ENCODE data around the gene XIRP2. TPM values are rescaled to one million over a fixed set of nuclear protein-coding genes. Genes with fewer than 3 reads are reported as not detected.
"Not testable (repeated sequence)": the region's sequence is repeated elsewhere in the genome, so short reads cannot be mapped to it uniquely, and the experiment has no call there.

The XIRP2 gene
- total RNA-seq, 1 experiment from 2014 or later = not detected

DNA sequence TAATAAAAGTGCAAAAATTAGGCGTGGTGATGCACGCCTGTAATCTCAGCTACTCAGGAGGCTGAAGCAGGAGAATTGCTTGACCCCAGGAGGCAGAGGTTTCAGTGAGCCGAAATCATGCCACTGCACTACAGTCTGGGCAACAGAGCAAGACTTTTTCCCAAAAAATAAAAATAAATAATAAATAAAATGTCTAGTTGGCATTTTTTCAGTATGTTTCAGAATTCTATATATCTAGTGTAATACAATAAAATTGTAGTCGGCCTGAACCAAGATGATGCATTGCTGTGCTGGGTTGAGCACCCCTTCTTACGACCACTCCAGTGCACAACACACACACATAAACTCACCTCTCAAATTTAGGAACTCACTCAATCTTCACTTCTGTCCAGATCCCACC lies 108.2 kb downstream of the XIRP2 start:
- Histone ChIP-seq H3K27me3 (no peaks in the 10 kb centered on the region), H3K4me3 (no peak overlapping the region), H3K36me3 (no peaks in the 10 kb centered on the region), H3K9me3 (no peaks in the 10 kb centered on the region; the same call in 1 of the 2 replicates)
- DNase-seq = no peak

DNA sequence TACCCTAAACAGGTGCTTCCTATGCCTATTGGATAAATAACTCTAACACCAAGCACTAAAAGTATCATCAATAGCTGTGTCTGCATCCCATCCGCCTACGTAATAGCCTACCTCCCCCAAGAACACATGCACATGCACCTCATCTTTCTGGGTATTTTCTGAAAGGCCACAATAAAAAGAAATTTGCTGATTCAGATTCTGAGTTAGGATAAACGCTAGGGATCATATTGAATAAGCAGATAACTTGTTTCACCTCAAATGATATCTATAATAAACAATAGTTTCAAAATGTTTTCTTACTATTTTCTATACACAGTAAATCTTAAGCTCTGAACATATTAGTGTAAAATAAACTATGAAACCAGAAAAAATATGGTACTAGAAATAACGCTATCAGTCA lies 112.9 kb downstream of the XIRP2 start:
- no peaks in the 10 kb centered on the region for H3K27me3 ChIP-seq
- H3K36me3 ChIP-seq = no peaks in the 10 kb centered on the region
- H3K9me3 ChIP-seq = no peaks in the 10 kb centered on the region
- H3K4me3 ChIP-seq = no peak overlapping the region
- DNase-seq = no peak

DNA sequence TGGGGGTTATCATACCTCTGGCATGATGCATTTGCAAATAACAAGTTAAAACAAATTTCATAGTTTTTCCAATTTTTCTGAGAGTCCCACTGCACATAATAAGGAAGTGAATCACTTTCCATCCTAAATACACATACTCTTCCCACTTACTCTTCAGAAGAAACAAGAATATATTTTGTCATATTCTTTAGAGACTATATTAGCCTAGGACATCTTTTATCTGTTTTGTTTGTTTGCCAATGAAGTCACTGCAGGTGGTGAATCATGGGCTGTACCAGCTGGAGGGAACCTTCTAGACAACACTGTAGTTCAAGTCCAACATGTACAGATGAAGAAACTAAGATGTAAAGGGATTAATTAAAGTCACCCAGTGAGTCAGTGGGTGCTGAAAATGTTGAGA lies 116.8 kb downstream of the XIRP2 start:
- no peak for DNase-seq
- Histone ChIP-seq H3K27me3 (no peaks in the 10 kb centered on the region), H3K4me3 (no peak overlapping the region), H3K9me3 (no peaks in the 10 kb centered on the region), H3K36me3 (no peaks in the 10 kb centered on the region)

DNA sequence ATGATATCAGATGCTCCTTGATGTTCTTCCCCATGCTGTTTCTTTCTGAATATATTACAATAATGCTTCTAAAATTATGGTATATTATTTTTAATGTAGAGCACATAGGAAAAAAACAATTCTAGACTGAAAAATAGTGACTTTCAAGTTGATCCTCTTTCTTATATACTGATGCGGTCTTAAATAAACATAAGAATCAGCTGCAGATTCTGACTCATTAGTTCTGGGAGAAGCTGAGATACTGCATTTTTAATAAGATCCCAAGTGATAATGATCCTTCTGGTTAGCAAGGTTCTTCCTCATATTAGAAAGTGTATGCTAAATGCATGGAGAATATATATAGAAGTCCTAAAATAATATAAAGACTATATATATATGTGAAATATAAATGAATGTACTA lies 124.9 kb downstream of the XIRP2 start:
- Histone ChIP-seq H3K4me3 (no peak overlapping the region), H3K27me3 (no peaks in the 10 kb centered on the region), H3K36me3 (no peaks in the 10 kb centered on the region), H3K9me3 (no peaks in the 10 kb centered on the region; the same call in 1 of the 2 replicates)
- DNase-seq = no peak

DNA sequence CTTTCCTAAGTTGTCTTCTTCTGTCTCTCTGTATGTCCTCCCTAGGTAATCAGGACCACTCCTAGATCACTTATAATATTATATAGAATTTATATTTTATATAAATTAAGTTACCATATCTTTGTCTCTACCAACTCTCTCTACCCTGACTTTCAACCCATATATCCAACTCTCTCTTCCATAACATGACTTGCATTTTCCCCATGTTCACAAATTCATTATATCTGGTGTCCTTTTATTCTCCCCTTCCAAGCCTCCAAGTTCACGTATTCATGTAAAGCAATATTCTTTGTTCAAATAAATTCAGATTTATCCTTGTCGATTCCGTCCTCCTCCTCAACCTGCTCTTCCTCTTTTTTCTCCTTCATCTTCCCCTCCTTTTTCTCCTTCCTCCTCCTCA lies 127.5 kb downstream of the XIRP2 start:
- DNase-seq = no peak
- Histone ChIP-seq H3K9me3 (no peaks in the 10 kb centered on the region; the same call in 1 of the 2 replicates), H3K4me3 (no peak overlapping the region), H3K36me3 (no peaks in the 10 kb centered on the region), H3K27me3 (no peaks in the 10 kb centered on the region)

DNA sequence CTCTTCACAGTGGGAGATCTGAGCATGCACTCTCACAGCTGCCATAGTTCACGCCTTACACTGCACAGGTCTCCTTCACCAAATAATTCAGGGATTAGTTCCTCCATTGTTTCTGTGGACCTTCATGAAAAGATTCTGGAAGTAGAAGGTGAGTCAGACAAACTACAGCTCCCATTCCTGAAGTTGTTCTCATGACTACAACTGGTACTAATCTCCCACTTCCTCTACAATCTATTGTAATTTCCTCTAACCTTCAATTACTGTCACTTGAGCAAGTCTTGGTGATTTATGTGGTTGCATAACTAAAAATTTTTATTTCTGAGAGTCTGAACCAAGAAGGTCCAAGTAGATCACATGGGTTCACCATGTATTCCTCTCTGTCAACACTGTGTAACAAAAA lies 128.7 kb downstream of the XIRP2 start:
- Histone ChIP-seq H3K4me3 (no peak overlapping the region), H3K9me3 (no peaks in the 10 kb centered on the region; the same call in 1 of the 2 replicates), H3K36me3 (no peaks in the 10 kb centered on the region), H3K27me3 (no peaks in the 10 kb centered on the region)
- no peak for DNase-seq

DNA sequence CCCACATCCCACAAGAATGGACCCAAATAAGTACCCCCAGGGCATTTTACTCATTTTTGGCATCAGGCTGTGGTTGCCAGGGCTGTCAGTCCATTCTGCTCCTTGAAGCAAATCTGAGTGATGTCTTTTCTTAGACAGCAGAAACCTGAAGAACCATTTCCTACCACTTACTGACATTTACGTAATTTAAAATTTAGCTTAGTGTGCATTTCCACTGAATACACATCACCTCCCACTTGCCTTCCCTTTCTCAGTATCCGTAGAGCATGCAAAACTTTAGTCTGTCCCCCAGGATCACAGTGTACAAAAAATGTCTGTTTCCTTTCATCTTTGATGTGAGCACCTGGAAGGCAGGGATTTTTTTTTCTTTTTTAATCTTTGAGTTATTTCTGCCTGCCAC lies 130.3 kb downstream of the XIRP2 start:
- no peak for DNase-seq
- Histone ChIP-seq H3K4me3 (no peak overlapping the region), H3K36me3 (no peaks in the 10 kb centered on the region), H3K27me3 (no peaks in the 10 kb centered on the region), H3K9me3 (no peaks in the 10 kb centered on the region)

DNA sequence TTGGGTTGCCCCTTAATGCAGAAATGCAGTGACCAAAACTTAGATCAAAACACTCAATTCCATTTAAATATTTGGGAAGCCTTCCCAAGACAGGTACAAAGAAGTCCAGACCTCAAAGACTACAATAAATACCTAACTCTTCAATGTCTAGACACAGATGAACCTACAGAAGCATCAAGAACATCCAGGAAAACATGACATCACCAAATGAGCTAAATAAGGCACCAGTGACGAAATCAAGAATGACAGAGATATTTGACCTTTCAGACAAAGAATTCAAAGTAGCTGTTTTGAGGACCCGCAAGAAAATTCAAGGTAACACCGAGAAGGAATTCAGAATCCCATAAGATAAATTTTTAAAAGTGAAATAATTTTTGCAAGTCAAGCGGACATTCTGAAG lies 140.2 kb downstream of the XIRP2 start:
- Histone ChIP-seq H3K9me3 (no peaks in the 10 kb centered on the region; the same call in 1 of the 2 replicates), H3K27me3 (no peaks in the 10 kb centered on the region), H3K4me3 (no peak overlapping the region), H3K36me3 (no peaks in the 10 kb centered on the region)
- no peak for DNase-seq

DNA sequence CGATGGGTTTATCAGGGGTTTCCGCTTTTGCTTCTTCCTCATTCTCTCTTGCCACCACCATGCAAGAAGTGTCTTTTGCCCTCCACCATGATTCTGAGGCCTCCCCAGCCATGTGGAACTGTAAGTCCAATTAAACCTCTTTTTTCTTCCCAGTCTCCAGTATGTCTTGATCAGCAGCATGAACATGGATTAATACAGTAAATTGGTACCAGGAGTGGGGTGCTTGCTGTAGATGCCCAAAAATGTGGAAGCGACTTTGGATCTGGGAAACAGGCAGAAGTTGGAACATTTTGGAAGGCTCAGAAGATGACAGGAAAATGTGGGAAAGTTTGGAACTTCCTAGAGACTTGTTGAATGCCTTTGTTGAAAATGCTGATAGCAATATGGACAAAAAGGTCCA lies 146.7 kb downstream of the XIRP2 start:
- peaks cover 11% of the 10 kb centered on the region for H3K9me3 ChIP-seq
- not testable (repeated sequence) for H3K27me3 ChIP-seq, DNase-seq, H3K36me3 ChIP-seq, H3K4me3 ChIP-seq

DNA sequence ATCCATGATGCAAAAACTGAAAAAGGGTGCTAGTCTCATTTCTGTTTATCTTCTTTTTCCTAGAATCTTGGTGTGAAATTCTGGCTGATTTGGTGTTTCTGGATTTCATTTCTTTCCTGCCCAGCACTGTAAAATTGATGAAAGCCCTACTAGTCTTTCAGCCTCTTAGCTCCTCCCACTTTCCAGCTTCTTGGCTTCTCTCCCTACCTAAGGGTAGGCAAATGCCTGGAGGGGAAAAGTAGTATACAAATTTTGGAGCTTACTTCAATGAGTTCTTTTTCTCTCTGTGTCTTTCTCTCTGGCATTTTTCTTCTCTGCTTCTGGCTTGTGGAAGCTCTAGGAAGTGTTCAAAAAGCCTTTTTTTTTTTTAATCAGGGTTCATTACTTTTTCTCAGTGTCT lies 160.5 kb downstream of the XIRP2 start:
- H3K9me3 ChIP-seq = no peaks in the 10 kb centered on the region; the same call in 1 of the 2 replicates
- DNase-seq = no peak
- H3K36me3 ChIP-seq = no peaks in the 10 kb centered on the region
- no peaks in the 10 kb centered on the region for H3K27me3 ChIP-seq
- no peak overlapping the region for H3K4me3 ChIP-seq

DNA sequence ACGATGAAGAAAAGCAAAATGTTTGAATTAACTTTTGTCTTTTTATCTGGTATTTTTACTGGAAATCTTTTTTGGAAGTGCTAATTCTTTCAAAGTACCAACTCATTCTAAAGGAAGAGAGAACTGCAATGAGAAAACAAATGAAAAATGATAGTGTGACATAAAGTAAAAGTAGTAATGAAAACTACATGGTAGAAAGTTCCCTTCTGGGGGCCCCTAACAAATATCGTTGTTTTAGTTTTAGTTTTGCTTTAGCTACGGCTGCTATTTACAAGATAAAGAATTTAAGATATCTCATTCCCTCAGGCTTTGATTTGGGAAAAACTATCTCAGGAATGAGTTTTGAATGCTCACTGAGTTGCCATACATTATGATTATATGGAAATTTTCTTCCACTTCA lies 161.4 kb downstream of the XIRP2 start:
- no peaks in the 10 kb centered on the region for H3K27me3 ChIP-seq
- H3K36me3 ChIP-seq = no peaks in the 10 kb centered on the region
- no peaks in the 10 kb centered on the region; the same call in 1 of the 2 replicates for H3K9me3 ChIP-seq
- no peak overlapping the region for H3K4me3 ChIP-seq
- DNase-seq = no peak

DNA sequence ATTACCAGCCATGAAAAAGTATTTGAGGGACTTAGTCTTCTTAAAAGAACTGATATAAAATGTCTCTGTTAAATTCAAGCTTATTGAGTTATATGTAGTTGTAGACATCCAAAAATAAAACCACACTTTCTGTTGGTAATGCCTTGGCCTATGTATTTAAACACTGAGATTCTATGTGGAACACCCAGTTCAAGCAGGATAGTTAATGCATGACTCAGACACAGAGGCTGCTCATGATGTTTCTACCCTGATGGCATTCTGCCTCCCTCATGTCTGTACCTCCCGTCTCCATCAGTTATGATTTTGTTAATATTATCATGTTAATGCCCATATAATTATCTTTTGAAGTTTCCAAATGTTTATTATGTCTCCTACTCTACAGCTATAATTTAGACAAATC lies 164.5 kb downstream of the XIRP2 start:
- peak; percentile 11 for DNase-seq
- H3K27me3 ChIP-seq = no peaks in the 10 kb centered on the region
- no peaks in the 10 kb centered on the region for H3K9me3 ChIP-seq
- no peaks in the 10 kb centered on the region for H3K36me3 ChIP-seq
- no peak overlapping the region for H3K4me3 ChIP-seq

DNA sequence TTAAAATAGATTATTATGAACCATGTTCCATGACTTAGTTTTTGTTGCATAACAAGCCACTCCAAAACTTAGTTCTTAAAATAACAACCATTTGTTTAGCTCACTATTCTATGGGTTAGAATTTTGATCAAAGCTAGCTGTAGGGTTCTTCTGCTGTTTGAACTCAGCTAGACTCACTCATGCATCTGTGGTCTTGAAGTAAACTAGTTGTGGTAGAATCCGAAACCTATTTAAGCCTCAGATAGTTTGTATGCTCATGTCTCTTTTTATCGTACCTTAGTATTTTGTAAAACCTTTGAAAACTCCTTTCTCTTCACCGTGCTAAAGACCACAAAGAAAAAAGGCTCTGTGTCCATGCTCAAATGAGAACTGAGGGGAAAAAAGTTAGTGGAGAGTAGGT lies 166.6 kb downstream of the XIRP2 start:
- no peaks in the 10 kb centered on the region for H3K9me3 ChIP-seq
- H3K27me3 ChIP-seq = no peaks in the 10 kb centered on the region
- no peak for DNase-seq
- H3K4me3 ChIP-seq = no peak overlapping the region
- H3K36me3 ChIP-seq = no peaks in the 10 kb centered on the region

DNA sequence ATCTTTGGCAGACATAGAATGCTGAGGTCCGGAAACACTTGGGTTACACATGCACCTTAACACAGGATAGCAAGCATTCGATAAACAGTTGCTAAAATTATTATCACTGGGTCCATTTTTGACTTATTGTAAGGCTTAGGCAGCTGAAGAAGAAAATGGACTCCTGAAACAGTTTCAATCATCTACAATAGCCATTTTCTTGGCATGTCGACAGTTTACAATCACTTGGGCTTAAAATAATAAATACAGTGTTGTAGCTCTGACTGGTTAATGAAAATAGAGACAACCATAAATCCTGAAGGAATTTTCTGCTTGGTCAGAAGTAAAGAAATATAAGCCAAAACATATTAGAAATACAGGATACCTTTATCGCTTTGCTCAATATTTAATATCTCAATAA lies 169.2 kb downstream of the XIRP2 start:
- no peaks in the 10 kb centered on the region for H3K36me3 ChIP-seq
- H3K4me3 ChIP-seq = no peak overlapping the region
- no peaks in the 10 kb centered on the region for H3K27me3 ChIP-seq
- H3K9me3 ChIP-seq = no peaks in the 10 kb centered on the region
- DNase-seq = no peak

DNA sequence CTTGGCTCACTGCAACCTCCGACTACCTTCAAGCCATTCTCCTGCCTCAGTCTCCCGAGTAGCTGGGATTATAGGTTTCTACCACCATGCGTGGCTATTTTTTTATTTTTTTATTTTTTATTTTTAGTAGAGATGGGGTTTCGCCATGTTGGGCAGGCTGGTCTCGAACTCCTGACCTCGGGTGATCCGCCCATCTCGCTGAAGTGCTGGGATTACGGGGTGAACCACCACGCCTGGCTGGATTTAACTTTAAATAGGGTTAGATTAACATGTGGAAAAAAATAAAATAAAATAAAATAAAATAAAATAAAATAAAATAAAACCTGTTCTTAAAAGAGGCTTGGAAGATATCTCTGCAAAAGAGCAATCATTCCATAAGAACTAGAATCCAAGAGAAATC lies 170.9 kb downstream of the XIRP2 start:
- no peaks in the 10 kb centered on the region for H3K27me3 ChIP-seq
- no peaks in the 10 kb centered on the region for H3K36me3 ChIP-seq
- H3K4me3 ChIP-seq = no peak overlapping the region
- DNase-seq = no peak
- no peaks in the 10 kb centered on the region for H3K9me3 ChIP-seq

DNA sequence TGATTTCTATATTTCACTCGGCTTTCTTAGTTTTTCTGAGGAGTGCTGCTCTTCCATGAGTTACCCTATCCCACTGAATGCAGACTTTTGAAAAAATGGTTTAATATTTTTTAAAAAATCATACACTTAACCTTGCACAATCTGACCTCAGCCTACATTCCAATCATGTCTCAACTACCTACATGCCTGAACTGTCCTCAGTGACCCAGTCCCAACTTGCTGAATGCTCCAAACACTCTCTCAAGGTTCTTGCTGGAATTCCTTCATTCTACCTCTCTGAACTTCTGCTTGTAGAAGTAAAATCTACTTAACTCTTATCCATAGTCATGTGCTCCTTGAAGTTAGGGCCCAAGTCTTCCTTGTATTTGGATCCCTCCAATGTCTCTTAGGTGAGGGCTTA lies 181.6 kb downstream of the XIRP2 start:
- Histone ChIP-seq H3K4me3 (no peak overlapping the region), H3K27me3 (no peaks in the 10 kb centered on the region), H3K36me3 (no peaks in the 10 kb centered on the region), H3K9me3 (no peaks in the 10 kb centered on the region)
- no peak for DNase-seq

DNA sequence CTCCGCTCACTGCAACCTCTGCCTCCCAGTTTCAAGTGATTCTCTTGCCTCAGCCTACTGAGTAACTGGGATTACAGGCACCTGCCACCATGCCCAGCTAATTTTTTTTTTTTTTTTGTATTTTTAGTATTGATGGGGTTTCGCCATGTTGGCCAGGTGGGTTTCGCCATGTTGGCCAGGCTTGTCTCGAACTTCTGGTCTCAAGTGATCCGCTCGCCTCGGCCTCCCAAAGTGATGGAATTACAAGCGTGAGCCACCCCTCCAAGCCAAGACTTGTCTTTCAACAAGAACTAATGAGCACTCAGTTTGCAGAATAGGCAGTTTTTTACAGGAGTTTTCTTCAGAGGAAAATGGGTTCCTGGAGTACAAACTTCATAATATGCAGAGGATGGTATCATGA lies 187.4 kb downstream of the XIRP2 start:
- not testable (repeated sequence) for H3K27me3 ChIP-seq, H3K4me3 ChIP-seq, H3K9me3 ChIP-seq, H3K36me3 ChIP-seq, DNase-seq

DNA sequence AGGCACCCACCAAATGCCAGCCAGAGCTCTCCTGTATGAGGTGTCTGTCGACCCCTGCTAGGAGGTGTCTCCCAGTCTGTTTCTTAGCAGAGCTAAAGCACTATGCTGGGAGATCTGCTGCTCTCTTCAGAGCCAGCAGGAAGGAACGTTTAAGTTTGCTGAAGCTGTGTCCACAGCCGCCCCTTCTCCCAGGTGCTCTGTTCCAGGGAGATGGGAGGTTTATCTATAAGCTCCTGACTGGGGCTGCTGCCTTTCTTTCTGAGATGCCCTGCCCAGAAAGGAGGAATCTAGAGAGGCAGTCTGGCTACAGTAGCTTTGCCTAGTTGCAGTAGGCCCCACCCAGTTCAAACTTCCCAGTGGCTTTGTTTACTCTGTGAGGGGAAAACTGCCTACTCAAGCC lies 210.7 kb downstream of the XIRP2 start:
- not testable (repeated sequence) for H3K36me3 ChIP-seq, H3K4me3 ChIP-seq, H3K27me3 ChIP-seq, DNase-seq, H3K9me3 ChIP-seq

DNA sequence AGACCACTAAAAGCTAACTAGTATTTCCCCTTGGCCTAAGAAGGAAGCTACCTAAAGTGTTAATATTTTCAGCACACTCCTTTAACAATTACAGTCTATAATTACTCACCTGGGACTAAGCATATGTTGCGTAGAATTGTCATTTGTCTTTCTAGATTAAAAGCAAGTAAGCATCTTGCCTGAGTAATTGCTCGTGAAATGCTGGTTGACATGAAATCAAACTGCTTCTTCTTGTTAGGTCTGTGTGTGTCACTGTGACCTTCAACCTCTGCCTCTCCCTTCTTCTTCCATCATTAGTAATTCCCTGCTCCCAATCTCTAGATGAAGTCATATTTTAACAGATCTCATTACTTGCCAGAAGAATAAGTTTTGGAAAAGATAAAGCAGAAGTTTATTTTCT lies 212.2 kb downstream of the XIRP2 start:
- no peaks in the 10 kb centered on the region; the same call in 1 of the 2 replicates for H3K9me3 ChIP-seq
- H3K27me3 ChIP-seq = no peaks in the 10 kb centered on the region
- no peak overlapping the region for H3K4me3 ChIP-seq
- DNase-seq = no peak
- no peaks in the 10 kb centered on the region for H3K36me3 ChIP-seq
